HCT116 (cell line): ENCODE data around the gene ANKZF1. TPM values are rescaled to one million over a fixed set of nuclear protein-coding genes. Genes with fewer than 3 reads are reported as not detected.

Experiments
- ATAC-seq: fragments of 200-7000 bp; cut with Tn5 transposase; 2 replicates; pipeline ENCODE4 v1.9.1; 2020; ENCODE audit warnings: mild to moderate bottlenecking, moderate library complexity
- BruUV-seq: library from RNA; stranded (reverse); fragments of 400-500 nt; replicated peaks from 2 replicates; lab custom pipeline; 2021; lab: Mats Ljungman, UMichigan
- CTCF ChIA-PET: fragments of 300-600 bp; sonication (Branson Sonifier 250); formaldehyde crosslinking; loops from one replicate; lab custom pipeline; 2021; ENCODE audit warnings: antibody characterized with exemption; lab: Charles Lee
- POLR2A ChIA-PET: fragments of 300-600, 350-600 bp; sonication (Branson Sonifier 250); formaldehyde crosslinking; loops from one replicate; lab custom pipeline; 2021; ENCODE audit warnings: antibody characterized with exemption; lab: Charles Lee
- RAD21 ChIA-PET, 2 experiments: fragments of 300-600 bp; sonication (Branson Sonifier 250); formaldehyde crosslinking; loops; one replicate each; lab custom pipeline; 2023; ENCODE audit warnings: low total read pairs in 2 of 2; ENCODE audit not compliant: uncharacterized antibody in 2 of 2, unreplicated experiment in 2 of 2, low non-redundant PET in 1 of 2; lab: Charles Lee
- DNase-seq: peaks from one replicate; pipeline ENCODE4 v3.0.0-alpha.2; 2010; ENCODE audit warnings: low read depth, low spot score
- H2AFZ ChIP-seq: fragments of 200-600 bp; shearing (Covaris generic), sonication (generic); 2 replicates; pipeline ENCODE4 v1.6.1; 2017; ENCODE audit warnings: low read depth, mixed run types, mixed read lengths, antibody characterized with exemption, low read length; ENCODE audit not compliant: poor library complexity, severe bottlenecking
- H3K27ac ChIP-seq: 2 replicates; pipeline ENCODE4 v1.5.1; 2012; ENCODE audit warnings: low read depth, low read length
- H3K27me3 ChIP-seq: fragments of 200-600 bp; sonication (generic); 2 replicates; pipeline ENCODE4 v1.6.1; 2016; ENCODE audit warnings: mixed run types, low read length, mixed read lengths; ENCODE audit not compliant: insufficient read depth
- H3K36me3 ChIP-seq, 2 experiments: fragments of 200-500 bp in 1 of 2; fragments of 200-600 bp in 1 of 2; sonication (Bioruptor generic) in 1 of 2; sonication (generic) in 1 of 2; 2 replicates each; pipeline versions ENCODE4 v1.5.1 to v1.6.1; 2014 to 2016; ENCODE audit warnings: low read length in 2 of 2, inconsistent platforms in 1 of 2, mixed read lengths in 1 of 2, mixed run types in 1 of 2; ENCODE audit not compliant: insufficient read depth in 2 of 2, control insufficient read depth in 1 of 2
- H3K4me1 ChIP-seq, 2 experiments: fragments of 200-600 bp in 1 of 2; sonication (generic) in 1 of 2; 2 replicates each; pipeline versions ENCODE4 v1.5.1 to v1.6.1; 2012 to 2017; ENCODE audit warnings: low read length in 2 of 2, inconsistent platforms in 1 of 2, mild to moderate bottlenecking in 1 of 2, mixed read lengths in 1 of 2, mixed run types in 1 of 2, moderate library complexity in 1 of 2; ENCODE audit not compliant: insufficient read depth in 2 of 2, control insufficient read depth in 1 of 2
- H3K4me2 ChIP-seq: fragments of 200-600 bp; sonication (generic); 2 replicates; pipeline ENCODE4 v1.6.1; 2017; ENCODE audit warnings: mixed run types, low read length, mixed read lengths
- H3K4me3 ChIP-seq, 2 experiments: fragments of 200-600 bp in 1 of 2; sonication (generic) in 1 of 2; replicated peaks in 1 of 2; 2 replicates each; pipeline ENCODE4 v1.5.1; 2011 to 2016; ENCODE audit warnings: low read length in 2 of 2, control low read depth in 1 of 2, low read depth in 1 of 2, mild to moderate bottlenecking in 1 of 2, mixed read lengths in 1 of 2, mixed run types in 1 of 2
- H3K79me2 ChIP-seq: fragments of 200-600 bp; sonication (generic); 2 replicates; pipeline ENCODE4 v1.6.1; 2017; ENCODE audit warnings: mild to moderate bottlenecking, mixed run types, low read length, moderate library complexity, mixed read lengths; ENCODE audit not compliant: insufficient read depth
- H3K9ac ChIP-seq: fragments of 200-600 bp; sonication (generic); 2 replicates; pipeline ENCODE4 v1.6.1; 2016; ENCODE audit warnings: low read length, mixed read lengths
- H3K9me2 ChIP-seq: fragments of 200-600 bp; sonication (generic), shearing (Covaris generic); 2 replicates; pipeline ENCODE4 v1.6.1; 2017; ENCODE audit warnings: mixed run types, mild to moderate bottlenecking, moderate library complexity; ENCODE audit not compliant: insufficient read depth
- H3K9me3 ChIP-seq, 2 experiments: fragments of 200-500 bp in 1 of 2; fragments of 200-600 bp in 1 of 2; sonication (Bioruptor generic) in 1 of 2; sonication (generic) in 1 of 2; 2 replicates each; pipeline ENCODE4 v1.6.1; 2014 to 2017; ENCODE audit warnings: low read length in 2 of 2, mixed read lengths in 2 of 2, inconsistent platforms in 1 of 2, low read depth in 1 of 2, mild to moderate bottlenecking in 1 of 2, mixed run types in 1 of 2, moderate library complexity in 1 of 2; ENCODE audit not compliant: control insufficient read depth in 1 of 2, insufficient read depth in 1 of 2
- H4K20me1 ChIP-seq: fragments of 200-600 bp; sonication (generic), shearing (Covaris generic); 2 replicates; pipeline ENCODE4 v1.6.1; 2017; ENCODE audit warnings: mixed run types, mild to moderate bottlenecking, moderate library complexity; ENCODE audit not compliant: insufficient read depth
- CEBPB ChIP-seq: IDR thresholded peaks from 2 replicates; pipeline ENCODE4 v1.6.1; 2012; ENCODE audit warnings: low read depth
- EZH2 ChIP-seq: fragments of 200-600 bp; sonication (generic); IDR thresholded peaks from 2 replicates; pipeline ENCODE4 v1.6.1; 2017; ENCODE audit warnings: antibody characterized with exemption, mixed run types
- FOSL1 ChIP-seq: IDR thresholded peaks from 2 replicates; pipeline ENCODE4 v1.6.1; 2012; ENCODE audit warnings: low read depth
- SP1 ChIP-seq: IDR thresholded peaks from 2 replicates; pipeline ENCODE4 v1.6.1; 2012; ENCODE audit warnings: low read depth
- TCF7L2 ChIP-seq: IDR thresholded peaks from 2 replicates; pipeline ENCODE4 v1.7.0; 2011; ENCODE audit warnings: borderline replicate concordance, inconsistent platforms; ENCODE audit not compliant: insufficient read depth, insufficient read length; ENCODE audit errors: extremely low read depth
- YY1 ChIP-seq: IDR thresholded peaks from 2 replicates; pipeline ENCODE4 v1.6.1; 2011; ENCODE audit warnings: low read length, low read depth, moderate library complexity, mild to moderate bottlenecking; ENCODE audit not compliant: insufficient replicate concordance; ENCODE audit errors: extremely low read depth
- ZBTB33 ChIP-seq: IDR thresholded peaks from 2 replicates; pipeline ENCODE4 v1.6.1; 2011; ENCODE audit warnings: mild to moderate bottlenecking, low read length, moderate library complexity; ENCODE audit not compliant: insufficient replicate concordance; ENCODE audit errors: extremely low read depth
- ZFX ChIP-seq: fragments of 450-650 bp; IDR thresholded peaks from 2 replicates; pipeline ENCODE4 v1.6.1; 2017
- intact Hi-C: fragments of 100-400 bp; cut with micrococcal nuclease; formaldehyde crosslinking; loops from 2 replicates; pipeline ENCODE4 v1.10.0; 2022
- total RNA-seq: library from RNA; stranded (reverse); gene quantifications from one replicate; pipeline ENCODE4 v1.2.1, GENCODE V29; 2021; ENCODE audit not compliant: unreplicated experiment
- TF ChIP-seq, protein P1 (sequence below): IDR thresholded peaks from 2 replicates; pipeline ENCODE4 v1.6.1; 2012

ANKZF1 gene
- total RNA-seq, 1 experiment from 2014 or later: 64.7 TPM

- Histone ChIP-seq H3K9me2 (no peaks in the 10 kb centered on the region), H3K9me3 (no peaks in the 10 kb centered on the region), H4K20me1 (no peaks in the 10 kb centered on the region), H3K9ac (peak overlapping the region; percentile 82; the same call in 1 of the 2 replicates), H2AFZ (no peak overlapping the region), H3K27me3 (no peaks in the 10 kb centered on the region), H3K27ac (no peak overlapping the region), H3K36me3 (peaks cover 3 to 5% of the 10 kb centered on the region in 2 experiments; a peak in 2 of 4 replicates), H3K79me2 (peaks cover 17% of the 10 kb centered on the region; the same call in 1 of the 2 replicates), H3K4me2 (peak overlapping the region; percentile 87), H3K4me3 (peak overlapping the region; percentile 80 to 96), H3K4me1 (peaks cover 29 to 44% of the 10 kb centered on the region in 2 experiments)
- ChIA-PET CTCF (interaction anchor here (1.0 to 2.6 kb wide), 3 partner anchors 33 to 349 kb away, joined by 3 to 19 read pairs (median 3); partner anchors contain the start of gene DNAJB2), POLR2A (interaction anchor here (2.5 kb wide), 1 partner anchor 18 kb away, joined by 7 read pairs; the partner anchor contains the start of genes ANKZF1 and ATG9A), RAD21 (no interaction called here)
- intact Hi-C loops: no loop called here
- DNase-seq: no peak
- BruUV-seq: no TSS peak
- TF ChIP-seq YY1 (no peak), TCF7L2 (no peak), ZBTB33 (no peak), EZH2 (no peak), CEBPB (no peak), FOSL1 (no peak), ZFX (no peak), SP1 (no peak)
- TF ChIP-seq, protein P1, sequence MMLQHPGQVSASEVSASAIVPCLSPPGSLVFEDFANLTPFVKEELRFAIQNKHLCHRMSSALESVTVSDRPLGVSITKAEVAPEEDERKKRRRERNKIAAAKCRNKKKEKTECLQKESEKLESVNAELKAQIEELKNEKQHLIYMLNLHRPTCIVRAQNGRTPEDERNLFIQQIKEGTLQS: no peak
- no peak for ATAC-seq
Measured at GRCh38 chr2:219246559-219246958, 17.0 kb downstream of the ANKZF1 start.
